ENCODE data around the gene CHCHD10. TPM values are rescaled to one million over a fixed set of nuclear protein-coding genes. Genes with fewer than 3 reads are reported as not detected.

CHCHD10 gene
- total and polyA plus RNA-seq, 10 of the 15 experiments (the other 5 are each of a cell fraction or from before 2014, with no cell fraction given), result 13.2 to 241 (median 128) TPM

DNA sequence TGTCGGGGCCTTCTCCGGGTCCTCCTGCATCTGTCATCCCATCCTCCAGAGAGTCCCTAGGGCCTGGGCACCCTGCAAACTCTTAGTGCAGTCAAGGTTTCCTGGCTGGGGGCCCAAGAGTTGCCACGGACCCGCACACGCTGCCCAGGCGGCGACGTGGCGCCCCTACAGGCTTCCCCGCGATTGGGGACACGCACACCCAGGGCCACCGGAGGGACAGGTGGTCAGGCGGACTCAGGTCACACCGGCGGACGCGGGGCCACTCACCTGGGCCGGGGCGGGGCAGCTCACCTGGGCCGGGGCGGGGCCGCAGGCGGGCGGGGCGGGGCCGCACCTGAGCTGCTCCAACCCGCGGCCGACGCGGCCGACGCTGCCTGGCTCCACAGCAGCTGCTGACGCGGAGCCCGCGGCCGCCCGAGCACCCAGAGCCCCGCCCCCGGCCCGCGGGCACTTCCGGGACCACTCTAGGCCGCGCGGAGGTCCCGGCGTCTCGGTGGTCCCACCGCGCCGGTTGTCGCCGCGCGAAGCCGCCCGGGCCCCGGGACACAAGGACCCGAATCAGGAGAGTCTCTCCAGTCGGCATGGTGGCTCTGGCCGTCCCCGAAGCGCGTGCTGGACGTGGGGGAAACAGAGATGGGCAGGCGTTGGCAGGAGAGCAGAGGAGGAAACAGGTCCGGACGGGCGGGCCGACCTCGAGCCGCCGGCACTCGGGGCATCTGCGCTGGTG is 16.9 kb downstream of the CHCHD10 start, which contains the start of gene ZNF70 (continued):
- TF ChIP-seq MTA2 (IDR thresholded peaks at IDR 0.05; ENCODE audit: low read depth), result no peak
- TF ChIP-seq RFX5 (IDR thresholded peaks at IDR 0.05; ENCODE audit: low read depth, low read length), result peak; percentile 88
- TF ChIP-seq ATF7 (IDR thresholded peaks at IDR 0.05; ENCODE audit: low read depth), result no peak
- peak; percentile 17; the same call in 1 of the 2 replicates for TF ChIP-seq MAX (IDR thresholded peaks at IDR 0.05; ENCODE audit: low read depth, low read length)
- TF ChIP-seq ASH2L (IDR thresholded peaks at IDR 0.05; ENCODE audit: borderline replicate concordance, low read depth), result no peak
- TF ChIP-seq LARP7 (IDR thresholded peaks at IDR 0.05), result peak; percentile 74
- TF ChIP-seq EED (IDR thresholded peaks at IDR 0.05; ENCODE audit: low read depth), result no peak
- peak; percentile 54 for TF ChIP-seq NKRF (conservative IDR thresholded peaks at IDR 0.05)
- 0 out of 2 replicates have a peak, but pooled peaks have one; percentile 11 for TF ChIP-seq E2F4 (IDR thresholded peaks at IDR 0.05; ENCODE audit: low read depth, low read length)

Data from GM12878 (cell line).